HG02943 (cell line): ENCODE results near the gene RB1.
A peak's percentile ranks its signal among the peaks of the same experiment; 100 is the strongest.

Experiments
- ATAC-seq: cut with Tn5 transposase; IDR thresholded peaks from one replicate; pipeline ENCODE4 v1.9.1; 2021; ENCODE audit warnings: mild to moderate bottlenecking, low read depth, moderate library complexity; ENCODE audit not compliant: unreplicated experiment

Gene RB1

GRCh38 chr13:48303359-48304142 lies at the start of gene RB1:
RB1 (plus strand) TSS chr13:48303751; CDS start chr13:48303913, 162 bp downstream.
- ATAC-seq, result peak; percentile 71

GRCh38 chr13:48253849-48254248 lies 49.7 kb upstream of the RB1 start:
- no peak for ATAC-seq

- ATAC-seq, result no peak
Measured at GRCh38 chr13:48255090-48255489, 48.5 kb upstream of the RB1 start.

GRCh38 chr13:48255954-48256353 lies 47.6 kb upstream of the RB1 start:
- ATAC-seq, result no peak

- no peak for ATAC-seq
Measured at GRCh38 chr13:48258002-48258401, 45.5 kb upstream of the RB1 start.

GRCh38 chr13:48258430-48258829 lies 45.1 kb upstream of the RB1 start:
- ATAC-seq, result no peak

- ATAC-seq, result no peak
Measured at GRCh38 chr13:48260970-48261369, 42.6 kb upstream of the RB1 start.

GRCh38 chr13:48263196-48263595 lies 40.4 kb upstream of the RB1 start:
- ATAC-seq, result no peak

GRCh38 chr13:48264058-48264457 lies 39.5 kb upstream of the RB1 start:
- no peak for ATAC-seq

- ATAC-seq, result no peak
Measured at GRCh38 chr13:48265217-48265815, 38.2 kb upstream of the RB1 start.

- no peak for ATAC-seq
Measured at GRCh38 chr13:48266150-48266549, 37.4 kb upstream of the RB1 start.

GRCh38 chr13:48266701-48267639 lies 36.6 kb upstream of the RB1 start:
- no peak for ATAC-seq

- no peak for ATAC-seq
Measured at GRCh38 chr13:48268019-48268418, 35.5 kb upstream of the RB1 start.

GRCh38 chr13:48273346-48273745 lies 30.2 kb upstream of the RB1 start:
- ATAC-seq, result no peak

- no peak for ATAC-seq
Measured at GRCh38 chr13:48275507-48275906, 28.0 kb upstream of the RB1 start.

- no peak for ATAC-seq
Measured at GRCh38 chr13:48278806-48279205, 24.7 kb upstream of the RB1 start.

- ATAC-seq, result no peak
Measured at GRCh38 chr13:48281556-48281955, 22.0 kb upstream of the RB1 start.

GRCh38 chr13:48291730-48292129 lies 11.8 kb upstream of the RB1 start:
- ATAC-seq, result no peak

GRCh38 chr13:48292650-48293049 lies 10.9 kb upstream of the RB1 start:
- ATAC-seq, result no peak

GRCh38 chr13:48294653-48295052 lies 8.9 kb upstream of the RB1 start:
- ATAC-seq, result no peak

GRCh38 chr13:48295271-48295670 lies 8.3 kb upstream of the RB1 start:
- no peak for ATAC-seq
